Mesothelial cell of epicardium (in vitro differentiated cells): ENCODE measurements around the gene FXYD6. TPM values are rescaled to one million over a fixed set of nuclear protein-coding genes. Genes with fewer than 3 reads are reported as not detected.

Experiments used
- DNase-seq, 2 experiments: peaks; one replicate each; pipeline ENCODE4 v3.0.0; 2021; ENCODE audit warnings: low spot score in 2 of 2; ENCODE audit not compliant: unreplicated experiment in 2 of 2
- H3K27ac Mint-ChIP-seq: 2 replicates; pipeline ENCODE4 v1.8.0; 2021; ENCODE audit warnings: mixed read lengths
- H3K27me3 Mint-ChIP-seq: 2 replicates; pipeline ENCODE4 v1.8.0; 2021; ENCODE audit warnings: low read depth, mixed read lengths
- H3K36me3 Mint-ChIP-seq: 2 replicates; pipeline ENCODE4 v1.8.0; 2021; ENCODE audit warnings: mixed read lengths
- H3K4me1 Mint-ChIP-seq: 2 replicates; pipeline ENCODE4 v1.8.0; 2021; ENCODE audit warnings: mixed read lengths
- H3K4me3 Mint-ChIP-seq: 2 replicates; pipeline ENCODE4 v1.8.0; 2021; ENCODE audit warnings: mild to moderate bottlenecking, moderate library complexity, mixed read lengths
- H3K9me3 Mint-ChIP-seq: 2 replicates; pipeline ENCODE4 v1.8.0; 2021; ENCODE audit warnings: mixed read lengths
- total RNA-seq: library from RNA; stranded (reverse); gene quantifications from 3 replicates; pipeline ENCODE4 v1.2.1, GENCODE V29; 2021
- TF ChIP-seq, protein P1 (sequence below): fragments of 200-600 bp; sonication (generic); IDR thresholded peaks from one replicate; pipeline ENCODE4 v1.5.0; 2021; ENCODE audit warnings: antibody characterized with exemption; ENCODE audit not compliant: unreplicated experiment

FXYD6 gene
- total RNA-seq, 1 donor from 2014 or later = 116 TPM

DNA sequence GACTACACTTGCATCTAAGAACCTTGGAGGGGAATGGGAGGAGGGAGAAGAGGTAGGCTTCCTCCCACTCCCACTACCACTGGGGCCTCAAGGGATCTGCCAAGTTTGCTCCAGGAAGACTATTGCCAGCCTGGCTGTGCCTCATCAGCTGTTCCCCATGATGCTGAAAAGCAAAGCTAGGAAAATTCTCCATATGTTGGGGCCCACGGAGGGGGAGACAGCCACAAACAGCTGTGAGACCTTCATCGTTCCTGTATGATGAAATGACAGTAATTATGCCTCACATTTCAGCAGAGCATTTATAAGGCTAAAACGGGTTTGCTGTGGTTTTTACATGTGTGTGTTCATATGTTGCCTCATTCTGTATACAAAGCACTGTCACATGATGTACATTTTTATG is 86.2 kb downstream of the FXYD6 start:
- no peak for DNase-seq
- no peaks in the 10 kb centered on the region for H3K9me3 Mint-ChIP-seq
- no peak overlapping the region for H3K27ac Mint-ChIP-seq
- H3K4me3 Mint-ChIP-seq = no peak overlapping the region
- peaks cover 11% of the 10 kb centered on the region for H3K4me1 Mint-ChIP-seq
- peaks cover 99% of the 10 kb centered on the region for H3K27me3 Mint-ChIP-seq
- H3K36me3 Mint-ChIP-seq = no peaks in the 10 kb centered on the region
- TF ChIP-seq, protein P1, sequence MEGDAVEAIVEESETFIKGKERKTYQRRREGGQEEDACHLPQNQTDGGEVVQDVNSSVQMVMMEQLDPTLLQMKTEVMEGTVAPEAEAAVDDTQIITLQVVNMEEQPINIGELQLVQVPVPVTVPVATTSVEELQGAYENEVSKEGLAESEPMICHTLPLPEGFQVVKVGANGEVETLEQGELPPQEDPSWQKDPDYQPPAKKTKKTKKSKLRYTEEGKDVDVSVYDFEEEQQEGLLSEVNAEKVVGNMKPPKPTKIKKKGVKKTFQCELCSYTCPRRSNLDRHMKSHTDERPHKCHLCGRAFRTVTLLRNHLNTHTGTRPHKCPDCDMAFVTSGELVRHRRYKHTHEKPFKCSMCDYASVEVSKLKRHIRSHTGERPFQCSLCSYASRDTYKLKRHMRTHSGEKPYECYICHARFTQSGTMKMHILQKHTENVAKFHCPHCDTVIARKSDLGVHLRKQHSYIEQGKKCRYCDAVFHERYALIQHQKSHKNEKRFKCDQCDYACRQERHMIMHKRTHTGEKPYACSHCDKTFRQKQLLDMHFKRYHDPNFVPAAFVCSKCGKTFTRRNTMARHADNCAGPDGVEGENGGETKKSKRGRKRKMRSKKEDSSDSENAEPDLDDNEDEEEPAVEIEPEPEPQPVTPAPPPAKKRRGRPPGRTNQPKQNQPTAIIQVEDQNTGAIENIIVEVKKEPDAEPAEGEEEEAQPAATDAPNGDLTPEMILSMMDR = no peak

GRCh38 chr11:117789241-117789640 is 87.2 kb downstream of the FXYD6 start:
- no peak overlapping the region for H3K27ac Mint-ChIP-seq
- no peak overlapping the region for H3K4me3 Mint-ChIP-seq
- TF ChIP-seq, protein P1 = no peak
- H3K27me3 Mint-ChIP-seq = peaks cover 99% of the 10 kb centered on the region
- H3K4me1 Mint-ChIP-seq = peaks cover 8% of the 10 kb centered on the region
- no peak for DNase-seq
- H3K36me3 Mint-ChIP-seq = no peaks in the 10 kb centered on the region
- H3K9me3 Mint-ChIP-seq = no peaks in the 10 kb centered on the region

Other genes with a start within 250 kb of the FXYD6 start
- 2.0 to 3.3 TPM (median 2.5 TPM) in 3 replicates for gene DSCAML1, start 79.4 kb downstream of the FXYD6 start, total RNA-seq
- gene FXYD2, start 51.9 kb downstream of the FXYD6 start, total RNA-seq = 5.7 to 7.1 TPM (median 6.3 TPM) in 3 replicates
- 10.4 to 11.3 TPM (median 10.9 TPM) in 3 replicates for gene TMPRSS13, start 52.7 kb upstream of the FXYD6 start, total RNA-seq
- 0.38 to 0.78 TPM (median 0.42 TPM) in 3 replicates for gene IL10RA, start 109.7 kb upstream of the FXYD6 start, total RNA-seq
- gene TMPRSS4, start 200.4 kb upstream of the FXYD6 start, total RNA-seq = 0.66 to 0.99 TPM (median 0.94 TPM) in 3 replicates
- gene SMIM35, start 210.3 kb upstream of the FXYD6 start, total RNA-seq = not detected in 3 replicates